H1 (cell line): ENCODE measurements around the gene FKBP1B. TPM values are rescaled to one million over a fixed set of nuclear protein-coding genes. Genes with fewer than 3 reads are reported as not detected.

Source experiments
- CTCF ChIA-PET: fragments of 300-600 bp; sonication (Branson Sonifier 250); formaldehyde crosslinking; loops from one replicate; lab custom pipeline; 2021; ENCODE audit not compliant: partially characterized antibody; lab: Charles Lee
- POLR2A ChIA-PET: fragments of 300-600 bp; sonication (Branson Sonifier 250); formaldehyde crosslinking; loops from one replicate; lab custom pipeline; 2021; ENCODE audit warnings: inconsistent platforms; ENCODE audit not compliant: partially characterized antibody; lab: Charles Lee
- DNase-seq, 2 experiments: peaks; one replicate each; pipeline versions ENCODE4 v3.0.0 to v3.0.0-alpha.2; 2010 to 2022; ENCODE audit warnings: low spot score in 2 of 2, low read depth in 1 of 2, mixed read lengths in 1 of 2
- FAIRE-seq: peaks from 2 replicates; lab custom pipeline; 2011; peaks lifted over from hg19 to GRCh38; lab: Jason Lieb, UNC
- H2AFZ ChIP-seq: 2 replicates; pipeline ENCODE4 v1.8.1; 2012; ENCODE audit warnings: low read length, inconsistent platforms
- H2AK5ac ChIP-seq: 2 replicates; pipeline ENCODE4 v1.6.1; 2013; ENCODE audit warnings: low read depth, low read length
- H2BK120ac ChIP-seq: replicated peaks from 2 replicates; pipeline ENCODE3; 2013; ENCODE audit warnings: low read depth, low read length, inconsistent platforms
- H2BK12ac ChIP-seq: 2 replicates; pipeline ENCODE4 v1.6.1; 2013; ENCODE audit warnings: low read depth, low read length
- H2BK15ac ChIP-seq: 2 replicates; pipeline ENCODE4 v1.6.1; 2013; ENCODE audit warnings: low read length
- H2BK20ac ChIP-seq: 2 replicates; pipeline ENCODE4 v1.6.1; 2013; ENCODE audit warnings: low read length
- H2BK5ac ChIP-seq: 2 replicates; pipeline ENCODE4 v1.6.1; 2013; ENCODE audit warnings: low read depth, low read length
- H3K14ac ChIP-seq: 2 replicates; pipeline ENCODE4 v1.6.1; 2013; ENCODE audit warnings: inconsistent platforms; ENCODE audit not compliant: insufficient read length
- H3K18ac ChIP-seq: 2 replicates; pipeline ENCODE4 v1.6.1; 2013; ENCODE audit warnings: low read length; ENCODE audit errors: extremely low read depth
- H3K23ac ChIP-seq: 2 replicates; pipeline ENCODE4 v1.6.1; 2013; ENCODE audit warnings: inconsistent platforms; ENCODE audit not compliant: insufficient read length
- H3K23me2 ChIP-seq: 2 replicates; pipeline ENCODE4 v1.6.1; 2013; ENCODE audit warnings: low read depth, low read length
- H3K27ac ChIP-seq: 2 replicates; pipeline ENCODE4 v1.6.1; 2011; ENCODE audit warnings: low read depth, low read length, inconsistent platforms
- H3K27me3 ChIP-seq, 4 experiments: replicated peaks in 1 of 4; 1 replicate in 1 of 4; 2 replicates in 3 of 4; pipeline versions ENCODE4 v1.6.1 to v1.8.1; 2011 to 2013; ENCODE audit warnings: low read length in 3 of 4, mild to moderate bottlenecking in 3 of 4, inconsistent platforms in 2 of 4, mixed read lengths in 2 of 4, moderate library complexity in 1 of 4; ENCODE audit not compliant: control insufficient read depth in 3 of 4, insufficient read depth in 3 of 4; ENCODE audit errors: extremely low read depth in 1 of 4
- H3K36me3 ChIP-seq, 4 experiments: 2 replicates each; pipeline versions ENCODE4 v1.6.1 to v1.8.1; 2011 to 2013; ENCODE audit warnings: mild to moderate bottlenecking in 4 of 4, low read length in 3 of 4, moderate library complexity in 2 of 4, control low read depth in 1 of 4, inconsistent platforms in 1 of 4; ENCODE audit not compliant: insufficient read depth in 4 of 4, control insufficient read depth in 2 of 4
- H3K4ac ChIP-seq: replicated peaks from 2 replicates; pipeline ENCODE3; 2013; ENCODE audit warnings: low read length, low read depth, mixed read lengths, inconsistent platforms; ENCODE audit not compliant: insufficient read length
- H3K4me1 ChIP-seq, 4 experiments: replicated peaks in 1 of 4; 1 replicate in 1 of 4; 2 replicates in 3 of 4; pipeline versions ENCODE4 v1.6.1 to v1.8.1; 2011 to 2013; ENCODE audit warnings: low read length in 3 of 4, inconsistent platforms in 2 of 4, mixed read lengths in 1 of 4; ENCODE audit not compliant: insufficient read depth in 4 of 4, control insufficient read depth in 3 of 4
- H3K4me2 ChIP-seq, 2 experiments: 2 replicates each; pipeline versions ENCODE4 v1.6.1 to v1.8.1; 2011 to 2013; ENCODE audit warnings: low read depth in 2 of 2, low read length in 2 of 2, control low read depth in 1 of 2, inconsistent platforms in 1 of 2, mild to moderate bottlenecking in 1 of 2; ENCODE audit not compliant: insufficient read depth in 1 of 2
- H3K4me3 ChIP-seq, 4 experiments: fragments of 200-600, 300-600 bp in 1 of 4; sonication (generic), shearing (Covaris generic), sonication (Bioruptor Twin) in 1 of 4; 2 replicates each; pipeline versions ENCODE4 v1.5.1 to v1.8.1; 2011 to 2016; ENCODE audit warnings: low read length in 4 of 4, low read depth in 3 of 4, control low read depth in 2 of 4, inconsistent platforms in 2 of 4, mild to moderate bottlenecking in 2 of 4, mixed read lengths in 1 of 4, moderate library complexity in 1 of 4; ENCODE audit not compliant: insufficient read depth in 2 of 4; ENCODE audit errors: extremely low read depth in 1 of 4
- H3K56ac ChIP-seq: replicated peaks from 2 replicates; pipeline ENCODE3; 2013; ENCODE audit warnings: low read depth, mild to moderate bottlenecking, mixed read lengths, low read length, inconsistent platforms; ENCODE audit not compliant: insufficient read length
- H3K79me1 ChIP-seq: 2 replicates; pipeline ENCODE4 v1.6.1; 2013; ENCODE audit warnings: low read depth, low read length, control low read depth
- H3K79me2 ChIP-seq, 2 experiments: 2 replicates each; pipeline versions ENCODE4 v1.6.1 to v1.8.1; 2012 to 2013; ENCODE audit warnings: low read length in 2 of 2, mild to moderate bottlenecking in 2 of 2, inconsistent platforms in 1 of 2; ENCODE audit not compliant: insufficient read depth in 2 of 2, control insufficient read depth in 1 of 2
- H3K9ac ChIP-seq, 4 experiments: replicated peaks in 1 of 4; 1 replicate in 1 of 4; 2 replicates in 3 of 4; pipeline versions ENCODE4 v1.6.1 to v1.8.1; 2011 to 2013; ENCODE audit warnings: low read depth in 3 of 4, low read length in 3 of 4, control low read depth in 2 of 4, mild to moderate bottlenecking in 2 of 4, moderate library complexity in 2 of 4, inconsistent platforms in 1 of 4; ENCODE audit errors: extremely low read depth in 1 of 4
- H3K9me3 ChIP-seq, 2 experiments: 2 replicates each; pipeline versions ENCODE4 v1.6.1 to v1.8.1; 2012 to 2013; ENCODE audit warnings: mild to moderate bottlenecking in 2 of 2, moderate library complexity in 2 of 2, control low read depth in 1 of 2, inconsistent platforms in 1 of 2, low read depth in 1 of 2, low read length in 1 of 2, mixed read lengths in 1 of 2; ENCODE audit not compliant: insufficient read depth in 2 of 2
- H4K20me1 ChIP-seq, 2 experiments: replicated peaks in 1 of 2; 2 replicates each; pipeline versions ENCODE3 to v1.8.1; 2011 to 2013; ENCODE audit warnings: inconsistent platforms in 2 of 2, low read length in 2 of 2, mild to moderate bottlenecking in 1 of 2; ENCODE audit not compliant: insufficient read depth in 2 of 2, control insufficient read depth in 1 of 2
- H4K5ac ChIP-seq: 2 replicates; pipeline ENCODE4 v1.6.1; 2013; ENCODE audit warnings: low read length, low read depth, mixed read lengths, inconsistent platforms; ENCODE audit not compliant: insufficient read length
- H4K8ac ChIP-seq: 2 replicates; pipeline ENCODE4 v1.8.0; 2013; ENCODE audit warnings: mild to moderate bottlenecking, moderate library complexity, low read length, inconsistent platforms; ENCODE audit not compliant: insufficient read depth; ENCODE audit errors: extremely low read depth
- H4K91ac ChIP-seq: replicated peaks from 2 replicates; pipeline ENCODE3; 2013; ENCODE audit warnings: low read length, mixed read lengths, inconsistent platforms; ENCODE audit not compliant: insufficient read length
- BRCA1 ChIP-seq: IDR thresholded peaks from 2 replicates; pipeline ENCODE4 v1.6.1; 2012; ENCODE audit warnings: low read depth, low read length, improper control_type of control experiment
- EGR1 ChIP-seq: IDR thresholded peaks from 2 replicates; pipeline ENCODE4 v1.6.1; 2011; ENCODE audit warnings: low read depth, low read length, borderline replicate concordance
- EZH2 ChIP-seq: fragments of 200-600 bp; sonication (generic); IDR thresholded peaks from 2 replicates; pipeline ENCODE4 v1.7.1; 2012; ENCODE audit warnings: low read depth, mild to moderate bottlenecking, moderate library complexity, low read length, inconsistent platforms; ENCODE audit not compliant: severe bottlenecking
- FOSL1 ChIP-seq: IDR thresholded peaks from 2 replicates; pipeline ENCODE4 v1.6.1; 2011; ENCODE audit warnings: mild to moderate bottlenecking, low read depth, low read length, moderate library complexity; ENCODE audit not compliant: insufficient read depth
- GABPA ChIP-seq: IDR thresholded peaks from 2 replicates; pipeline ENCODE4 v1.6.1; 2011; ENCODE audit warnings: mild to moderate bottlenecking, low read length, moderate library complexity, borderline replicate concordance; ENCODE audit not compliant: insufficient read depth
- GTF2F1 ChIP-seq: IDR thresholded peaks from 2 replicates; pipeline ENCODE4 v1.6.1; 2012; ENCODE audit warnings: low read depth, low read length, improper control_type of control experiment, borderline replicate concordance
- NRF1 ChIP-seq: IDR thresholded peaks from 2 replicates; pipeline ENCODE4 v1.6.1; 2011; ENCODE audit warnings: mild to moderate bottlenecking, low read depth, low read length, improper control_type of control experiment
- PHF8 ChIP-seq: fragments of 200-600 bp; sonication (generic); conservative IDR thresholded peaks from 2 replicates; pipeline ENCODE4 v1.7.1; 2012; ENCODE audit warnings: low read depth, mild to moderate bottlenecking, inconsistent platforms, low read length, moderate library complexity
- POU5F1 ChIP-seq: IDR thresholded peaks from 2 replicates; pipeline ENCODE4 v1.6.1; 2011; ENCODE audit warnings: low read depth, mild to moderate bottlenecking, low read length, moderate library complexity
- SIX5 ChIP-seq: IDR thresholded peaks from 2 replicates; pipeline ENCODE4 v1.6.1; 2011; ENCODE audit warnings: mild to moderate bottlenecking, low read depth, low read length
- SP1 ChIP-seq: IDR thresholded peaks from 2 replicates; pipeline ENCODE4 v1.6.1; 2011; ENCODE audit warnings: low read depth, low read length
- SP2 ChIP-seq: IDR thresholded peaks from 2 replicates; pipeline ENCODE4 v1.6.1; 2012; ENCODE audit warnings: mild to moderate bottlenecking, low read length, inconsistent platforms
- SP4 ChIP-seq: IDR thresholded peaks from 2 replicates; pipeline ENCODE4 v1.6.1; 2012; ENCODE audit warnings: low read length, inconsistent platforms
- TAF7 ChIP-seq: optimal IDR thresholded peaks from 2 replicates; pipeline ENCODE3; 2011; ENCODE audit warnings: low read depth, mild to moderate bottlenecking, inconsistent platforms, low read length, moderate library complexity, borderline replicate concordance
- TCF12 ChIP-seq: IDR thresholded peaks from 2 replicates; pipeline ENCODE4 v1.6.1; 2011; ENCODE audit warnings: low read depth, mild to moderate bottlenecking, low read length
- whole genome bisulfite sequencing, 2 experiments: shearing (Covaris generic) in 1 of 2; methylation state at CpG; one replicate each; pipeline versions ENCODE4 v1.1.6 to v1.1.7; 2013 to 2015; ENCODE audit warnings: low lambda C conversion rate in 2 of 2, mixed read lengths in 2 of 2, inconsistent platforms in 1 of 2, low coverage in 1 of 2, missing lambda C conversion rate in 1 of 2; ENCODE audit not compliant: insufficient replicate concordance in 2 of 2, insufficient coverage in 1 of 2, insufficient read length in 1 of 2; ENCODE audit errors: extremely low coverage in 1 of 2, missing lambda C conversion rate in 1 of 2; 5-methylcytosine and 5-hydroxymethylcytosine counted together
- polyA plus RNA-seq, 7 experiments: library from polyadenylated mRNA; depleted of rRNA in 3 of 7; stranded (reverse) in 5 of 7; unstranded in 2 of 7; fragments of >200 nt in 5 of 7; fragments of 200-250 nt in 2 of 7; gene quantifications; 1 replicate in 5 of 7; 2 replicates in 1 of 7; 4 replicates in 1 of 7; pipeline versions ENCODE4 v1.2.1 to v1.2.3, GENCODE V29; 2011 to 2013; ENCODE audit warnings: missing spikeins in 2 of 7, mixed read lengths in 2 of 7
- total RNA-seq: library from RNA; stranded (reverse); fragmentation: NEBNext Ultra II Directional; extraction: Animal tissue kit (Norgen Biotek cat#: 25700); gene quantifications from 2 replicates; pipeline ENCODE4 v1.2.1, GENCODE V29; 2021

FKBP1B gene
- total and polyA plus RNA-seq, 2 of the 8 experiments (the other 6 are each of a cell fraction or from before 2014, with no cell fraction given), result 50.8 to 151 TPM

DNA sequence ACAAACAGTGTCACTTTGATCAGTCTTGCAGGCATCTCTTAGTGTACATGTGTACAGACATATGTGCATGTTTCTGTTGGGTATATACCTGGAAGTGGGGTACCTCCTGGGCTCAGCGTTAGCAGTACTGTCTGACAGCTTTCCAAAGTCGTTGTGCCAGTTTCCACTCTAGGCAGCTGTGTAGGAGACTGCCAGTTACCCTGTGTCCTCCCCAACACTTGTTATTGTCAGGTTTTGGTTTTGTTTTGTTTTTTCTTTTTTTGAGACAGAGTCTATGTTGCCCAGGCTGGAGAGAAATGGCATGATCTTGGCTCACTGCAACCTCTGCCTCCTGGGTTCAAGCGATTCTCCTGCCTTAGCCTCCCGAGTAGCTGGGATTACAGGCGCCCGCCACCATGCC is 6.2 kb downstream of the FKBP1B start:
- no peak overlapping the region for H4K91ac ChIP-seq
- H3K4ac ChIP-seq, result no peak overlapping the region
- no peak overlapping the region for H4K5ac ChIP-seq
- H3K23ac ChIP-seq, result no peak overlapping the region
- no peak overlapping the region for H3K14ac ChIP-seq
- no peak overlapping the region for H4K8ac ChIP-seq
- H2BK15ac ChIP-seq, result no peak overlapping the region
- no peaks in the 10 kb centered on the region; the same call in 1 of the 2 replicates for H3K23me2 ChIP-seq
- no peak overlapping the region for H2BK12ac ChIP-seq
- H3K4me3 ChIP-seq, result no peak overlapping the region
- CTCF ChIA-PET, result interaction anchor here (1.3 kb wide), 1 partner anchor 21 kb away, joined by 3 read pairs; the partner anchor contains the start of gene SF3B6
- H3K79me1 ChIP-seq, result no peaks in the 10 kb centered on the region
- H4K20me1 ChIP-seq, result peaks cover 2 to 7% of the 10 kb centered on the region in 2 experiments
- no peaks in the 10 kb centered on the region for H3K27me3 ChIP-seq
- no peak overlapping the region for H3K27ac ChIP-seq
- no peak overlapping the region for H2BK20ac ChIP-seq
- POLR2A ChIA-PET, result interaction anchor here (0.5 to 1.8 kb wide), 2 partner anchors 9 to 77 kb away, joined by 3 to 4 read pairs; partner anchors contain the start of gene WDCP
- H2AFZ ChIP-seq, result no peak overlapping the region
- no peak overlapping the region for H3K4me2 ChIP-seq
- H2AK5ac ChIP-seq, result no peak overlapping the region
- 92% methylated on average over 6 of the region's 6 CpGs; no CpG with 5 or more reads in 1 of the 2 experiments for WGBS, 2 experiments
- H3K4me1 ChIP-seq, result peaks cover 0 to under 1% (median 0%) of the 10 kb centered on the region in 4 experiments; a peak in 2 of 7 replicates
- FAIRE-seq (no peak), DNase-seq (no peak)
- H2BK120ac ChIP-seq, result no peak overlapping the region
- H3K79me2 ChIP-seq, result 0 out of 4 replicates have a peak, but pooled peaks cover 0 to 2% of the 10 kb centered on the region in 2 experiments
- peaks cover 0 to 8% (median 0%) of the 10 kb centered on the region in 4 experiments; a peak in 1 of 8 replicates for H3K36me3 ChIP-seq
- H3K9ac ChIP-seq, result no peak overlapping the region
- H3K18ac ChIP-seq, result no peak overlapping the region
- H3K56ac ChIP-seq, result no peak overlapping the region
- no peaks in the 10 kb centered on the region for H3K9me3 ChIP-seq
- H2BK5ac ChIP-seq, result no peak overlapping the region
- TF ChIP-seq POU5F1, result no peak
- no peak for TF ChIP-seq SP1
- TF ChIP-seq PHF8, result no peak
- no peak for TF ChIP-seq NRF1
- TF ChIP-seq EGR1, result no peak
- TF ChIP-seq GABPA, result no peak
- no peak for TF ChIP-seq SP2
- TF ChIP-seq TAF7, result no peak
- TF ChIP-seq TCF12, result no peak
- no peak for TF ChIP-seq BRCA1
- TF ChIP-seq SIX5, result no peak
- TF ChIP-seq GTF2F1, result no peak
- no peak for TF ChIP-seq EZH2
- no peak for TF ChIP-seq SP4
- TF ChIP-seq FOSL1, result no peak
